H1 (cell line): ENCODE data around the gene DLK2. TPM values are rescaled to one million over a fixed set of nuclear protein-coding genes. Genes with fewer than 3 reads are reported as not detected.

ENCODE experiments used
- CTCF ChIA-PET: fragments of 300-600 bp; sonication (Branson Sonifier 250); formaldehyde crosslinking; loops from one replicate; lab custom pipeline; 2021; ENCODE audit not compliant: partially characterized antibody; lab: Charles Lee
- POLR2A ChIA-PET: fragments of 300-600 bp; sonication (Branson Sonifier 250); formaldehyde crosslinking; loops from one replicate; lab custom pipeline; 2021; ENCODE audit warnings: inconsistent platforms; ENCODE audit not compliant: partially characterized antibody; lab: Charles Lee
- DNase-seq, 2 experiments: peaks; one replicate each; pipeline versions ENCODE4 v3.0.0 to v3.0.0-alpha.2; 2010 to 2022; ENCODE audit warnings: low spot score in 2 of 2, low read depth in 1 of 2, mixed read lengths in 1 of 2
- FAIRE-seq: peaks from 2 replicates; lab custom pipeline; 2011; peaks lifted over from hg19 to GRCh38; lab: Jason Lieb, UNC
- H2AFZ ChIP-seq: 2 replicates; pipeline ENCODE4 v1.8.1; 2012; ENCODE audit warnings: low read length, inconsistent platforms
- H2AK5ac ChIP-seq: 2 replicates; pipeline ENCODE4 v1.6.1; 2013; ENCODE audit warnings: low read depth, low read length
- H2BK120ac ChIP-seq: replicated peaks from 2 replicates; pipeline ENCODE3; 2013; ENCODE audit warnings: low read depth, low read length, inconsistent platforms
- H2BK12ac ChIP-seq: 2 replicates; pipeline ENCODE4 v1.6.1; 2013; ENCODE audit warnings: low read depth, low read length
- H2BK15ac ChIP-seq: 2 replicates; pipeline ENCODE4 v1.6.1; 2013; ENCODE audit warnings: low read length
- H2BK20ac ChIP-seq: 2 replicates; pipeline ENCODE4 v1.6.1; 2013; ENCODE audit warnings: low read length
- H2BK5ac ChIP-seq: 2 replicates; pipeline ENCODE4 v1.6.1; 2013; ENCODE audit warnings: low read depth, low read length
- H3K14ac ChIP-seq: 2 replicates; pipeline ENCODE4 v1.6.1; 2013; ENCODE audit warnings: inconsistent platforms; ENCODE audit not compliant: insufficient read length
- H3K18ac ChIP-seq: 2 replicates; pipeline ENCODE4 v1.6.1; 2013; ENCODE audit warnings: low read length; ENCODE audit errors: extremely low read depth
- H3K23ac ChIP-seq: 2 replicates; pipeline ENCODE4 v1.6.1; 2013; ENCODE audit warnings: inconsistent platforms; ENCODE audit not compliant: insufficient read length
- H3K23me2 ChIP-seq: 2 replicates; pipeline ENCODE4 v1.6.1; 2013; ENCODE audit warnings: low read depth, low read length
- H3K27ac ChIP-seq: 2 replicates; pipeline ENCODE4 v1.6.1; 2011; ENCODE audit warnings: low read depth, low read length, inconsistent platforms
- H3K27me3 ChIP-seq, 4 experiments: replicated peaks in 1 of 4; 1 replicate in 1 of 4; 2 replicates in 3 of 4; pipeline versions ENCODE4 v1.6.1 to v1.8.1; 2011 to 2013; ENCODE audit warnings: low read length in 3 of 4, mild to moderate bottlenecking in 3 of 4, inconsistent platforms in 2 of 4, mixed read lengths in 2 of 4, moderate library complexity in 1 of 4; ENCODE audit not compliant: control insufficient read depth in 3 of 4, insufficient read depth in 3 of 4; ENCODE audit errors: extremely low read depth in 1 of 4
- H3K36me3 ChIP-seq, 4 experiments: 2 replicates each; pipeline versions ENCODE4 v1.6.1 to v1.8.1; 2011 to 2013; ENCODE audit warnings: mild to moderate bottlenecking in 4 of 4, low read length in 3 of 4, moderate library complexity in 2 of 4, control low read depth in 1 of 4, inconsistent platforms in 1 of 4; ENCODE audit not compliant: insufficient read depth in 4 of 4, control insufficient read depth in 2 of 4
- H3K4ac ChIP-seq: replicated peaks from 2 replicates; pipeline ENCODE3; 2013; ENCODE audit warnings: low read length, low read depth, mixed read lengths, inconsistent platforms; ENCODE audit not compliant: insufficient read length
- H3K4me1 ChIP-seq, 4 experiments: replicated peaks in 1 of 4; 1 replicate in 1 of 4; 2 replicates in 3 of 4; pipeline versions ENCODE4 v1.6.1 to v1.8.1; 2011 to 2013; ENCODE audit warnings: low read length in 3 of 4, inconsistent platforms in 2 of 4, mixed read lengths in 1 of 4; ENCODE audit not compliant: insufficient read depth in 4 of 4, control insufficient read depth in 3 of 4
- H3K4me2 ChIP-seq, 2 experiments: 2 replicates each; pipeline versions ENCODE4 v1.6.1 to v1.8.1; 2011 to 2013; ENCODE audit warnings: low read depth in 2 of 2, low read length in 2 of 2, control low read depth in 1 of 2, inconsistent platforms in 1 of 2, mild to moderate bottlenecking in 1 of 2; ENCODE audit not compliant: insufficient read depth in 1 of 2
- H3K4me3 ChIP-seq, 4 experiments: fragments of 200-600, 300-600 bp in 1 of 4; sonication (generic), shearing (Covaris generic), sonication (Bioruptor Twin) in 1 of 4; 2 replicates each; pipeline versions ENCODE4 v1.5.1 to v1.8.1; 2011 to 2016; ENCODE audit warnings: low read length in 4 of 4, low read depth in 3 of 4, control low read depth in 2 of 4, inconsistent platforms in 2 of 4, mild to moderate bottlenecking in 2 of 4, mixed read lengths in 1 of 4, moderate library complexity in 1 of 4; ENCODE audit not compliant: insufficient read depth in 2 of 4; ENCODE audit errors: extremely low read depth in 1 of 4
- H3K56ac ChIP-seq: replicated peaks from 2 replicates; pipeline ENCODE3; 2013; ENCODE audit warnings: low read depth, mild to moderate bottlenecking, mixed read lengths, low read length, inconsistent platforms; ENCODE audit not compliant: insufficient read length
- H3K79me1 ChIP-seq: 2 replicates; pipeline ENCODE4 v1.6.1; 2013; ENCODE audit warnings: low read depth, low read length, control low read depth
- H3K79me2 ChIP-seq, 2 experiments: 2 replicates each; pipeline versions ENCODE4 v1.6.1 to v1.8.1; 2012 to 2013; ENCODE audit warnings: low read length in 2 of 2, mild to moderate bottlenecking in 2 of 2, inconsistent platforms in 1 of 2; ENCODE audit not compliant: insufficient read depth in 2 of 2, control insufficient read depth in 1 of 2
- H3K9ac ChIP-seq, 4 experiments: replicated peaks in 1 of 4; 1 replicate in 1 of 4; 2 replicates in 3 of 4; pipeline versions ENCODE4 v1.6.1 to v1.8.1; 2011 to 2013; ENCODE audit warnings: low read depth in 3 of 4, low read length in 3 of 4, control low read depth in 2 of 4, mild to moderate bottlenecking in 2 of 4, moderate library complexity in 2 of 4, inconsistent platforms in 1 of 4; ENCODE audit errors: extremely low read depth in 1 of 4
- H3K9me3 ChIP-seq, 2 experiments: 2 replicates each; pipeline versions ENCODE4 v1.6.1 to v1.8.1; 2012 to 2013; ENCODE audit warnings: mild to moderate bottlenecking in 2 of 2, moderate library complexity in 2 of 2, control low read depth in 1 of 2, inconsistent platforms in 1 of 2, low read depth in 1 of 2, low read length in 1 of 2, mixed read lengths in 1 of 2; ENCODE audit not compliant: insufficient read depth in 2 of 2
- H4K20me1 ChIP-seq, 2 experiments: replicated peaks in 1 of 2; 2 replicates each; pipeline versions ENCODE3 to v1.8.1; 2011 to 2013; ENCODE audit warnings: inconsistent platforms in 2 of 2, low read length in 2 of 2, mild to moderate bottlenecking in 1 of 2; ENCODE audit not compliant: insufficient read depth in 2 of 2, control insufficient read depth in 1 of 2
- H4K5ac ChIP-seq: 2 replicates; pipeline ENCODE4 v1.6.1; 2013; ENCODE audit warnings: low read length, low read depth, mixed read lengths, inconsistent platforms; ENCODE audit not compliant: insufficient read length
- H4K8ac ChIP-seq: 2 replicates; pipeline ENCODE4 v1.8.0; 2013; ENCODE audit warnings: mild to moderate bottlenecking, moderate library complexity, low read length, inconsistent platforms; ENCODE audit not compliant: insufficient read depth; ENCODE audit errors: extremely low read depth
- H4K91ac ChIP-seq: replicated peaks from 2 replicates; pipeline ENCODE3; 2013; ENCODE audit warnings: low read length, mixed read lengths, inconsistent platforms; ENCODE audit not compliant: insufficient read length
- HDAC6 ChIP-seq: IDR thresholded peaks from one replicate; pipeline ENCODE4 v1.7.1; 2012; ENCODE audit warnings: low read depth, mild to moderate bottlenecking, inconsistent platforms, low read length, moderate library complexity
- JUND ChIP-seq: IDR thresholded peaks from 2 replicates; pipeline ENCODE4 v1.6.1; 2011; ENCODE audit warnings: mild to moderate bottlenecking, improper control_type of control experiment, low read length
- MAX ChIP-seq: IDR thresholded peaks from 2 replicates; pipeline ENCODE4 v1.6.1; 2012; ENCODE audit warnings: inconsistent platforms
- POLR2A ChIP-seq, 2 experiments: IDR thresholded peaks; 1 replicate in 1 of 2; 2 replicates in 1 of 2; pipeline ENCODE4 v1.6.1; 2011; ENCODE audit warnings: low read depth in 2 of 2, low read length in 2 of 2, mild to moderate bottlenecking in 2 of 2; ENCODE audit errors: control extremely low read depth in 1 of 2
- POLR2AphosphoS5 ChIP-seq: IDR thresholded peaks from 2 replicates; pipeline ENCODE4 v1.6.1; 2011; ENCODE audit warnings: low read depth, low read length
- POU5F1 ChIP-seq: IDR thresholded peaks from 2 replicates; pipeline ENCODE4 v1.6.1; 2011; ENCODE audit warnings: low read depth, mild to moderate bottlenecking, low read length, moderate library complexity
- RFX5 ChIP-seq: IDR thresholded peaks from 2 replicates; pipeline ENCODE4 v1.6.1; 2011; ENCODE audit warnings: low read depth, low read length, improper control_type of control experiment, borderline replicate concordance
- SIRT6 ChIP-seq: IDR thresholded peaks from one replicate; pipeline ENCODE4 v1.7.1; 2012; ENCODE audit warnings: low read length, inconsistent platforms
- WGBS, 2 experiments: shearing (Covaris generic) in 1 of 2; methylation state at CpG; one replicate each; pipeline versions ENCODE4 v1.1.6 to v1.1.7; 2013 to 2015; ENCODE audit warnings: low lambda C conversion rate in 2 of 2, mixed read lengths in 2 of 2, inconsistent platforms in 1 of 2, low coverage in 1 of 2, missing lambda C conversion rate in 1 of 2; ENCODE audit not compliant: insufficient replicate concordance in 2 of 2, insufficient coverage in 1 of 2, insufficient read length in 1 of 2; ENCODE audit errors: extremely low coverage in 1 of 2, missing lambda C conversion rate in 1 of 2; 5-methylcytosine and 5-hydroxymethylcytosine counted together
- polyA plus RNA-seq, 7 experiments: library from polyadenylated mRNA; depleted of rRNA in 3 of 7; stranded (reverse) in 5 of 7; unstranded in 2 of 7; fragments of >200 nt in 5 of 7; fragments of 200-250 nt in 2 of 7; gene quantifications; 1 replicate in 5 of 7; 2 replicates in 1 of 7; 4 replicates in 1 of 7; pipeline versions ENCODE4 v1.2.1 to v1.2.3, GENCODE V29; 2011 to 2013; ENCODE audit warnings: missing spikeins in 2 of 7, mixed read lengths in 2 of 7
- total RNA-seq: library from RNA; stranded (reverse); fragmentation: NEBNext Ultra II Directional; extraction: Animal tissue kit (Norgen Biotek cat#: 25700); gene quantifications from 2 replicates; pipeline ENCODE4 v1.2.1, GENCODE V29; 2021

The DLK2 gene
- total and polyA plus RNA-seq, 2 of the 8 experiments (the other 6 are each of a cell fraction or from before 2014, with no cell fraction given), result 0.37 to 0.80 TPM

- Histone ChIP-seq H3K23me2 (no peaks in the 10 kb centered on the region), H3K56ac (no peak overlapping the region), H3K79me2 (no peaks in the 10 kb centered on the region), H2AK5ac (no peak overlapping the region), H4K20me1 (no peaks in the 10 kb centered on the region), H4K8ac (no peak overlapping the region), H3K4me2 (no peak overlapping the region), H3K27me3 (no peaks in the 10 kb centered on the region; a peak in 1 of 7 replicates), H3K4ac (no peak overlapping the region), H3K4me3 (no peak overlapping the region), H3K79me1 (no peaks in the 10 kb centered on the region), H3K18ac (no peak overlapping the region), H3K23ac (no peak overlapping the region), H4K91ac (no peak overlapping the region), H3K36me3 (no peaks in the 10 kb centered on the region), H4K5ac (no peak overlapping the region), H3K14ac (no peak overlapping the region), H3K4me1 (no peaks in the 10 kb centered on the region), H2BK20ac (no peak overlapping the region), H3K27ac (no peak overlapping the region), H3K9me3 (no peaks in the 10 kb centered on the region), H2BK5ac (no peak overlapping the region), H2BK15ac (no peak overlapping the region), H2AFZ (no peak overlapping the region), H2BK120ac (no peak overlapping the region), H3K9ac (no peak overlapping the region), H2BK12ac (no peak overlapping the region)
- 83% methylated on average over 2 of the region's 2 CpGs; no CpG with 5 or more reads in 1 of the 2 experiments for WGBS, 2 experiments
- FAIRE-seq (no peak), DNase-seq (no peak)
- CTCF ChIA-PET, result interaction anchor here (1.0 to 1.7 kb wide), 8 partner anchors 9 to 752 kb away, joined by 3 to 6 read pairs (median 3); partner anchors contain the start of gene ABCC10
- no peak for TF ChIP-seq JUND
- no peak for TF ChIP-seq POLR2A (IDR thresholded peaks at IDR 0.05; ENCODE audit: control extremely low read depth in 1 of 2, low read depth in 2 of 2, low read length in 2 of 2)
- no peak for TF ChIP-seq SIRT6
- TF ChIP-seq RFX5, result no peak
- no peak for TF ChIP-seq MAX
- TF ChIP-seq HDAC6, result no peak
- no peak for TF ChIP-seq POU5F1
- TF ChIP-seq POLR2AphosphoS5, result no peak
- POLR2A ChIA-PET, result interaction anchor here (1.0 kb wide), 1 partner anchor 9 kb away, joined by 4 read pairs; no protein-coding TSS in a partner anchor
Measured at GRCh38 chr6:43413002-43413401, 42.3 kb downstream of the DLK2 start.
